ENCODE measurements around the gene CFC1B.
"Not testable (repeated sequence)": the region's sequence is repeated elsewhere in the genome, so short reads cannot be mapped to it uniquely, and the experiment has no call there.

CFC1B gene

DNA sequence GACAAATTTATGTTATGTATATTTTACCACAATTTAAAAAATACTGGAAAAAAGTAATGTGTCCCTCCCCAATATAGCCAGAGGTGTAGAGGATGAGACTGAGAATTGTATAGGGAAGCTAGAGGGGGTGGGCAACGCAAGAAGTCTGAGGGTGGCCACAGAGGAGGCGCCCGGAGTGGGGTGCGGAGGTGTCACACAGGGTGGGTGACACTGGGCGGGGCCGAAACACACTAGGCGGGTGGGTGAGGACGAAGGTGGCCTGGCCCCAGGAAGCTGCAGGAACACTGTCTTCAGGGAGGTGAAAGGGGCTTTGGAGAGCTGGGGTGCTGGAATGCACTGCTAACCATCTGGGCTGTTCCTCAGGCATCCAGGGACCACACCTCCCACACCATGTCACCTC, 35.4 kb downstream of the CFC1B start:
- H2AFZ ChIP-seq (ENCODE audit: low read length); H4K8ac ChIP-seq (ENCODE audit: low read depth, low read length): not testable (repeated sequence)

DNA sequence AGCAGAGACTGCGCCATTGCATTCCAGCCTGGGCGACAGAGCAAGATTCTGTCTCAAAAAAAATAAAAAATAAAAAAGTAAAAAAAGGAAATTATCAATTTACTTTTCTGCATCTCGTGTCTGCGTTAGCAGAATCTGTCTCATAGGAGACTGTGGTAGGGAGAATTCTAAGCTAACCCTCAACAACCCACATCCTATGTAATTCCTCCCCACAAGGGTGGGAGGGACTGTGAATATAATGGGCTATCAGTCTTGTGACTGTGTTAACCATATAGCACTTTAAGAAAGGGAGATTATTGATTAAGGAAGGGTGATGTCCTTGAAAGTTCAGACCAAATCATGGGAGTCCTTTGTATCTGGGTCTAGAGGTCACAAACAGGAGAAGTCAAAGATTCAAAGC, 45.1 kb downstream of the CFC1B start:
- H3K27me3 ChIP-seq (ENCODE audit: control insufficient read depth in 3 of 3, insufficient read depth in 3 of 3, low read depth in 1 of 3, low read length in 3 of 3); H3K9ac ChIP-seq (ENCODE audit: low read depth, low read length, poor library complexity); H3K4me3 ChIP-seq (ENCODE audit: low read length in 2 of 2); H3K79me1 ChIP-seq (ENCODE audit: low read depth, low read length); H3K36me3 ChIP-seq (replicated peaks in 1 of 2; ENCODE audit: control insufficient read depth in 2 of 2, insufficient read depth in 2 of 2, low read length in 2 of 2); H4K91ac ChIP-seq (ENCODE audit: low read depth, low read length, poor library complexity); DNase-seq (ENCODE audit: low spot score); H2BK15ac ChIP-seq (ENCODE audit: low read length); H3K4me2 ChIP-seq (ENCODE audit: insufficient read depth, low read length, poor library complexity, severe bottlenecking); H2AK5ac ChIP-seq (ENCODE audit: low read depth, low read length); H2BK120ac ChIP-seq (ENCODE audit: low read depth, low read length); H3K23ac ChIP-seq (ENCODE audit: low read depth, low read length, poor library complexity); H3K27ac ChIP-seq (replicated peaks; ENCODE audit: low read length); H2AFZ ChIP-seq (ENCODE audit: low read length); H3K14ac ChIP-seq (ENCODE audit: low read length); H2BK12ac ChIP-seq (ENCODE audit: low read length); H4K8ac ChIP-seq (ENCODE audit: low read depth, low read length); H2BK5ac ChIP-seq (ENCODE audit: low read length); H3K4ac ChIP-seq (ENCODE audit: low read length); H3K18ac ChIP-seq (ENCODE audit: low read length); H3K9me3 ChIP-seq (replicated peaks in 1 of 2; ENCODE audit: control insufficient read depth in 2 of 2, insufficient read depth in 1 of 2, low read depth in 1 of 2, low read length in 2 of 2); H3K4me1 ChIP-seq (ENCODE audit: control insufficient read depth in 2 of 2, insufficient read depth in 1 of 2, low read depth in 1 of 2, low read length in 2 of 2): not testable (repeated sequence)
- no CpG with 5 or more reads among the region's 4 CpGs for WGBS, 2 donors (ENCODE audit: extremely low coverage in 2 of 2, insufficient read length in 2 of 2, insufficient replicate concordance in 1 of 2)

More for the DNA sequence above, 35.4 kb downstream of the CFC1B start:
- WGBS, 2 donors (ENCODE audit: extremely low coverage in 2 of 2, insufficient read length in 2 of 2, insufficient replicate concordance in 1 of 2), result no CpG with 5 or more reads among the region's 8 CpGs
- H3K36me3 ChIP-seq (replicated peaks in 1 of 2; ENCODE audit: control insufficient read depth in 2 of 2, insufficient read depth in 2 of 2, low read length in 2 of 2); H3K14ac ChIP-seq (ENCODE audit: low read length); H2BK15ac ChIP-seq (ENCODE audit: low read length); H2AK5ac ChIP-seq (ENCODE audit: low read depth, low read length); H2BK120ac ChIP-seq (ENCODE audit: low read depth, low read length); H3K27ac ChIP-seq (replicated peaks; ENCODE audit: low read length); DNase-seq (ENCODE audit: low spot score); H4K91ac ChIP-seq (ENCODE audit: low read depth, low read length, poor library complexity); H3K4me2 ChIP-seq (ENCODE audit: insufficient read depth, low read length, poor library complexity, severe bottlenecking); H3K18ac ChIP-seq (ENCODE audit: low read length); H2BK5ac ChIP-seq (ENCODE audit: low read length); H3K27me3 ChIP-seq (ENCODE audit: control insufficient read depth in 3 of 3, insufficient read depth in 3 of 3, low read depth in 1 of 3, low read length in 3 of 3); H2BK12ac ChIP-seq (ENCODE audit: low read length); H3K4me1 ChIP-seq (ENCODE audit: control insufficient read depth in 2 of 2, insufficient read depth in 1 of 2, low read depth in 1 of 2, low read length in 2 of 2); H3K9ac ChIP-seq (ENCODE audit: low read depth, low read length, poor library complexity); H3K4ac ChIP-seq (ENCODE audit: low read length); H3K9me3 ChIP-seq (replicated peaks in 1 of 2; ENCODE audit: control insufficient read depth in 2 of 2, insufficient read depth in 1 of 2, low read depth in 1 of 2, low read length in 2 of 2); H3K23ac ChIP-seq (ENCODE audit: low read depth, low read length, poor library complexity); H3K4me3 ChIP-seq (ENCODE audit: low read length in 2 of 2); H3K79me1 ChIP-seq (ENCODE audit: low read depth, low read length): not testable (repeated sequence)

DNA sequence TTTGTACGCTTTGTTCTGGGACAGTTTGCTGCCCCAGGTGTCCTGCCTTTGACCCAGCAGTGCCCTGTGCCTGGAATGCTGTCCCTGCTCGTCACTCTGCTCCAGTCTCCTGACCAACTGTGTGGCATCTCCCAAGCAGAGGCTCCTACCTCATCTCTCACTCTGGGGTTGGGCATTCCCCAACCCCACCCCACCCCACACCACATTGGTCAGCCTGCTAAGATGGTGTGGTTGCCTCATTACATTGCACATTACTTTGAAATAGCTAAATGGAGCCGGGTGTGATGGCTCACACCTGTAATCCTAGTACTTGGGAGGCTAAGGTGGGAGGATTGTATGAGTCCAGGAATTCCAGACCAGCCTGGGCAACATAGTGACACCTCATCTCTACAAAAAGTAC, 50.9 kb downstream of the CFC1B start:
- not testable (repeated sequence) for H4K91ac ChIP-seq (ENCODE audit: low read depth, low read length, poor library complexity); H3K4me1 ChIP-seq (ENCODE audit: control insufficient read depth in 2 of 2, insufficient read depth in 1 of 2, low read depth in 1 of 2, low read length in 2 of 2); H2BK15ac ChIP-seq (ENCODE audit: low read length); DNase-seq (ENCODE audit: low spot score); H3K27ac ChIP-seq (replicated peaks; ENCODE audit: low read length); H3K4me2 ChIP-seq (ENCODE audit: insufficient read depth, low read length, poor library complexity, severe bottlenecking); H3K14ac ChIP-seq (ENCODE audit: low read length); H3K23ac ChIP-seq (ENCODE audit: low read depth, low read length, poor library complexity); H4K8ac ChIP-seq (ENCODE audit: low read depth, low read length); H3K4ac ChIP-seq (ENCODE audit: low read length); H3K36me3 ChIP-seq (replicated peaks in 1 of 2; ENCODE audit: control insufficient read depth in 2 of 2, insufficient read depth in 2 of 2, low read length in 2 of 2); H2AK5ac ChIP-seq (ENCODE audit: low read depth, low read length); H3K18ac ChIP-seq (ENCODE audit: low read length); H3K9ac ChIP-seq (ENCODE audit: low read depth, low read length, poor library complexity); H3K4me3 ChIP-seq (ENCODE audit: low read length in 2 of 2); H3K27me3 ChIP-seq (ENCODE audit: control insufficient read depth in 3 of 3, insufficient read depth in 3 of 3, low read depth in 1 of 3, low read length in 3 of 3); H2BK12ac ChIP-seq (ENCODE audit: low read length); H3K9me3 ChIP-seq (replicated peaks in 1 of 2; ENCODE audit: control insufficient read depth in 2 of 2, insufficient read depth in 1 of 2, low read depth in 1 of 2, low read length in 2 of 2); H2BK5ac ChIP-seq (ENCODE audit: low read length); H3K79me1 ChIP-seq (ENCODE audit: low read depth, low read length); H2AFZ ChIP-seq (ENCODE audit: low read length); H2BK120ac ChIP-seq (ENCODE audit: low read depth, low read length)
- WGBS, 2 donors (ENCODE audit: extremely low coverage in 2 of 2, insufficient read length in 2 of 2, insufficient replicate concordance in 1 of 2), result no CpG with 5 or more reads among the region's 3 CpGs

DNA sequence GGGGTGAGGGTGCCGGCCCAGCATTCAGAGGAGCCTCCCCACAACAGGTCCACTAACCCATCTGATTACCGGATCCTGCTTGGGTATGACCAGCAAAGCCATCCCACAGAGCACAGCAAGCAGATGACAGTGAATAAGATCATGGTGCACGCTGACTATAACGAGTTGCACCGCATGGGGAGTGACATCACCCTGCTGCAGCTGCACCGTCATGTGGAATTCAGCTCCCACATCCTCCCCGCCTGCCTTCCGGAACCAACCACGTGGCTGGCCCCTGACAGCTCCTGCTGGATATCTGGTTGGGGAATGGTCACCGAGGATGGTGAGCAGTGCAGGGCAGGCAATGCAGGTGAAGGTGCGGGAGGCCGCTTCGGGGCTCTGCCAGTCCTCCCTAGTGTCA, 53.2 kb downstream of the CFC1B start:
- not testable (repeated sequence) for H3K18ac ChIP-seq (ENCODE audit: low read length); H3K36me3 ChIP-seq (replicated peaks in 1 of 2; ENCODE audit: control insufficient read depth in 2 of 2, insufficient read depth in 2 of 2, low read length in 2 of 2); H3K79me1 ChIP-seq (ENCODE audit: low read depth, low read length); H2BK120ac ChIP-seq (ENCODE audit: low read depth, low read length); DNase-seq (ENCODE audit: low spot score); H2BK5ac ChIP-seq (ENCODE audit: low read length); H2AK5ac ChIP-seq (ENCODE audit: low read depth, low read length); H3K4me2 ChIP-seq (ENCODE audit: insufficient read depth, low read length, poor library complexity, severe bottlenecking); H3K23ac ChIP-seq (ENCODE audit: low read depth, low read length, poor library complexity); H2AFZ ChIP-seq (ENCODE audit: low read length); H3K27me3 ChIP-seq (ENCODE audit: control insufficient read depth in 3 of 3, insufficient read depth in 3 of 3, low read depth in 1 of 3, low read length in 3 of 3); H2BK15ac ChIP-seq (ENCODE audit: low read length); H3K9ac ChIP-seq (ENCODE audit: low read depth, low read length, poor library complexity); H4K91ac ChIP-seq (ENCODE audit: low read depth, low read length, poor library complexity); H3K27ac ChIP-seq (replicated peaks; ENCODE audit: low read length); H3K9me3 ChIP-seq (replicated peaks in 1 of 2; ENCODE audit: control insufficient read depth in 2 of 2, insufficient read depth in 1 of 2, low read depth in 1 of 2, low read length in 2 of 2); H3K4me1 ChIP-seq (ENCODE audit: control insufficient read depth in 2 of 2, insufficient read depth in 1 of 2, low read depth in 1 of 2, low read length in 2 of 2); H3K4ac ChIP-seq (ENCODE audit: low read length); H3K14ac ChIP-seq (ENCODE audit: low read length); H2BK12ac ChIP-seq (ENCODE audit: low read length); H3K4me3 ChIP-seq (ENCODE audit: low read length in 2 of 2); H4K8ac ChIP-seq (ENCODE audit: low read depth, low read length)
- no CpG with 5 or more reads among the region's 13 CpGs for WGBS, 2 donors (ENCODE audit: extremely low coverage in 2 of 2, insufficient read length in 2 of 2, insufficient replicate concordance in 1 of 2)

All from neuronal stem cell (in vitro differentiated cells).